Measurements from ENCODE around the gene PANX1. TPM values are rescaled to one million over a fixed set of nuclear protein-coding genes. Genes with fewer than 3 reads are reported as not detected.

Gene PANX1
- total RNA-seq, 1 experiment from 2014 or later, result 37.5 TPM

GRCh38 chr11:94128291-94128745 lies 323 bp upstream of the PANX1 start:
- Histone ChIP-seq H2BK12ac (ENCODE audit: insufficient read length, low read depth, low read length) (no peak overlapping the region), H2BK120ac (ENCODE audit: low read depth, low read length, poor library complexity, severe bottlenecking) (no peak overlapping the region), H3T11ph (ENCODE audit: low read length) (no peak overlapping the region), H2AFZ (ENCODE audit: low read length) (no peak overlapping the region), H4K5ac (ENCODE audit: insufficient read length, low read depth, low read length) (peak overlapping the region; percentile 1), H4K8ac (replicated peaks; ENCODE audit: insufficient read length, low read depth, low read length) (no peak overlapping the region), H3K4ac (ENCODE audit: low read depth, low read length) (no peak overlapping the region), H4K91ac (ENCODE audit: insufficient read length, low read depth, low read length) (no peak overlapping the region), H3K4me2 (ENCODE audit: insufficient read depth, insufficient read length, low read length) (peak overlapping the region; percentile 98), H2BK20ac (ENCODE audit: low read depth, low read length, poor library complexity, severe bottlenecking) (no peak overlapping the region), H3K14ac (ENCODE audit: insufficient read depth, low read length) (peak overlapping the region; percentile 94), H3K56ac (ENCODE audit: insufficient read length, low read depth, low read length) (no peak overlapping the region), H3K4me1 (ENCODE audit: insufficient read depth, low read length) (peaks cover 13% of the 10 kb centered on the region; the same call in 1 of the 2 replicates), H3K27me3 (ENCODE audit: insufficient read depth, low read length) (no peaks in the 10 kb centered on the region), H3K79me2 (ENCODE audit: insufficient read depth, low read length) (peaks cover 38% of the 10 kb centered on the region), H2BK5ac (ENCODE audit: insufficient read length, low read length) (no peak overlapping the region), H2AK5ac (ENCODE audit: insufficient read length, low read length) (no peak overlapping the region), H3K27ac (ENCODE audit: insufficient read length, low read depth, low read length) (peak overlapping the region; percentile 18), H3K9ac (ENCODE audit: extremely low read depth, insufficient read length, low read length) (peak overlapping the region; percentile 62), H3K9me3 (ENCODE audit: control insufficient read depth, low read depth, low read length) (no peaks in the 10 kb centered on the region), H3K79me1 (ENCODE audit: insufficient read depth, low read depth, low read length, poor library complexity, severe bottlenecking) (no peaks in the 10 kb centered on the region), H3K18ac (ENCODE audit: insufficient read length, low read depth, low read length) (peak overlapping the region; percentile 78), H3K23ac (ENCODE audit: insufficient read length, low read depth, low read length) (no peak overlapping the region), H4K20me1 (ENCODE audit: control insufficient read depth, insufficient read depth, insufficient read length) (no peaks in the 10 kb centered on the region), H2BK15ac (ENCODE audit: low read depth, low read length) (no peak overlapping the region), H3K23me2 (ENCODE audit: insufficient read length, low read depth, low read length, poor library complexity, severe bottlenecking) (peaks cover 22% of the 10 kb centered on the region)
- Mint-ChIP-seq H3K36me3 (ENCODE audit: insufficient read depth in 1 of 3, low read depth in 3 of 3) (peaks cover 13 to 26% (median 23%) of the 10 kb centered on the region in 3 experiments), H3K4me1 (peaks cover 28 to 29% of the 10 kb centered on the region in 2 experiments), H3K27ac (peak overlapping the region; percentile 92 to 98 (median 98)), H3K4me3 (no peak overlapping the region; a peak in 2 of 5 replicates), H3K9me3 (peaks cover 10 to 25% of the 10 kb centered on the region in 2 experiments; a peak in 4 of 5 replicates), H3K27me3 (ENCODE audit: low read depth) (peaks cover 5% of the 10 kb centered on the region)
- no CpG with 5 or more reads among the region's 23 CpGs for WGBS (ENCODE audit: extremely low coverage, insufficient read length, low lambda C conversion rate)
- TF ChIP-seq, protein P1, sequence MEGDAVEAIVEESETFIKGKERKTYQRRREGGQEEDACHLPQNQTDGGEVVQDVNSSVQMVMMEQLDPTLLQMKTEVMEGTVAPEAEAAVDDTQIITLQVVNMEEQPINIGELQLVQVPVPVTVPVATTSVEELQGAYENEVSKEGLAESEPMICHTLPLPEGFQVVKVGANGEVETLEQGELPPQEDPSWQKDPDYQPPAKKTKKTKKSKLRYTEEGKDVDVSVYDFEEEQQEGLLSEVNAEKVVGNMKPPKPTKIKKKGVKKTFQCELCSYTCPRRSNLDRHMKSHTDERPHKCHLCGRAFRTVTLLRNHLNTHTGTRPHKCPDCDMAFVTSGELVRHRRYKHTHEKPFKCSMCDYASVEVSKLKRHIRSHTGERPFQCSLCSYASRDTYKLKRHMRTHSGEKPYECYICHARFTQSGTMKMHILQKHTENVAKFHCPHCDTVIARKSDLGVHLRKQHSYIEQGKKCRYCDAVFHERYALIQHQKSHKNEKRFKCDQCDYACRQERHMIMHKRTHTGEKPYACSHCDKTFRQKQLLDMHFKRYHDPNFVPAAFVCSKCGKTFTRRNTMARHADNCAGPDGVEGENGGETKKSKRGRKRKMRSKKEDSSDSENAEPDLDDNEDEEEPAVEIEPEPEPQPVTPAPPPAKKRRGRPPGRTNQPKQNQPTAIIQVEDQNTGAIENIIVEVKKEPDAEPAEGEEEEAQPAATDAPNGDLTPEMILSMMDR (conservative IDR thresholded peaks at IDR 0.05), result no peak
- DNase-seq, result no peak

Data from H9 (cell line).